IPS-20b (cell line): ENCODE measurements around the gene PFKFB2.

Source experiments
- H3K27ac ChIP-seq: one replicate; pipeline ENCODE4 v1.5.1; 2013; ENCODE audit warnings: low read length
- H3K27me3 ChIP-seq: 2 replicates; pipeline ENCODE4 v1.6.1; 2013; ENCODE audit warnings: mild to moderate bottlenecking, low read length, inconsistent platforms; ENCODE audit not compliant: insufficient read depth
- H3K36me3 ChIP-seq: 2 replicates; pipeline ENCODE4 v1.6.1; 2013; ENCODE audit warnings: low read depth, mild to moderate bottlenecking, inconsistent platforms, low read length, moderate library complexity; ENCODE audit not compliant: insufficient read depth
- H3K4me1 ChIP-seq: 2 replicates; pipeline ENCODE4 v1.6.1; 2013; ENCODE audit warnings: mild to moderate bottlenecking, control low read depth, inconsistent platforms, low read length, moderate library complexity; ENCODE audit not compliant: insufficient read depth
- H3K4me3 ChIP-seq: 2 replicates; pipeline ENCODE4 v1.5.1; 2013; ENCODE audit warnings: mild to moderate bottlenecking, low read length, inconsistent platforms
- H3K9ac ChIP-seq: 2 replicates; pipeline ENCODE4 v1.6.1; 2013; ENCODE audit warnings: low read depth, mild to moderate bottlenecking, inconsistent platforms, low read length, moderate library complexity
- H3K9me3 ChIP-seq: 2 replicates; pipeline ENCODE4 v1.6.1; 2013; ENCODE audit warnings: mild to moderate bottlenecking, low read depth, low read length, inconsistent platforms; ENCODE audit not compliant: insufficient read depth

PFKFB2 gene

GRCh38 chr1:207015791-207016190, 37.3 kb upstream of the PFKFB2 start:
- H3K4me1 ChIP-seq = no peaks in the 10 kb centered on the region
- no peaks in the 10 kb centered on the region for H3K9me3 ChIP-seq
- no peak overlapping the region for H3K9ac ChIP-seq
- H3K4me3 ChIP-seq = no peak overlapping the region
- H3K27ac ChIP-seq = no peak overlapping the region
- H3K36me3 ChIP-seq = no peaks in the 10 kb centered on the region
- no peaks in the 10 kb centered on the region for H3K27me3 ChIP-seq

GRCh38 chr1:207017615-207018559, 35.2 kb upstream of the PFKFB2 start:
- Histone ChIP-seq H3K9ac (no peak overlapping the region), H3K9me3 (no peaks in the 10 kb centered on the region), H3K36me3 (no peaks in the 10 kb centered on the region), H3K27me3 (no peaks in the 10 kb centered on the region), H3K4me3 (no peak overlapping the region), H3K27ac (no peak overlapping the region), H3K4me1 (no peaks in the 10 kb centered on the region)

- Histone ChIP-seq H3K4me3 (no peak overlapping the region), H3K4me1 (no peaks in the 10 kb centered on the region), H3K27me3 (no peaks in the 10 kb centered on the region), H3K36me3 (no peaks in the 10 kb centered on the region), H3K9me3 (no peaks in the 10 kb centered on the region), H3K9ac (no peak overlapping the region), H3K27ac (no peak overlapping the region)
These were observed 34.4 kb upstream of the PFKFB2 start for GRCh38 chr1:207018707-207019106.

DNA sequence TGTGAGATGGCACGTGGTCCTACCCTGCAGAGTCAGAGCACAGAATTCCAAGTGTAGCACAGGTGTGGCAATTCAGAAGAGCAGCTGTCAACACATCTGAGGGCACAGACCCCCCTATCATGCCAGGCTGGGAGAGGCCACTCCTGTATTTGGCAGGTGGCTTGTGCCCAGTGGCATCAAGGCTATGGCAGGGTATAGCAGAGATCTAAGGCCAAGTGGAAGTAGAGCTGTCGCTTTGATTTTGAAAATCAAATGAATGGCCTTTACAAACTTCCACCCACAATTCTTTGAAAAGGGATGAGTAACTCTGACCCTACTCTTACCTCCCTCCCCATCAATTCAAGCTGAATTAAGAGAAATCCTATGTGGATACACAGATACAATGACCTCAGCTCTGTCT, 33.9 kb upstream of the PFKFB2 start:
- no peaks in the 10 kb centered on the region for H3K4me1 ChIP-seq
- H3K9me3 ChIP-seq = no peaks in the 10 kb centered on the region
- H3K9ac ChIP-seq = no peak overlapping the region
- no peaks in the 10 kb centered on the region for H3K36me3 ChIP-seq
- H3K27ac ChIP-seq = no peak overlapping the region
- H3K4me3 ChIP-seq = no peak overlapping the region
- no peaks in the 10 kb centered on the region for H3K27me3 ChIP-seq

GRCh38 chr1:207019661-207020060, 33.4 kb upstream of the PFKFB2 start:
- no peaks in the 10 kb centered on the region for H3K27me3 ChIP-seq
- H3K9me3 ChIP-seq = no peaks in the 10 kb centered on the region
- H3K36me3 ChIP-seq = no peaks in the 10 kb centered on the region
- no peak overlapping the region for H3K9ac ChIP-seq
- H3K4me3 ChIP-seq = no peak overlapping the region
- H3K27ac ChIP-seq = no peak overlapping the region
- H3K4me1 ChIP-seq = no peaks in the 10 kb centered on the region

GRCh38 chr1:207020065-207020708, 32.9 kb upstream of the PFKFB2 start:
- H3K4me3 ChIP-seq = no peak overlapping the region
- no peaks in the 10 kb centered on the region for H3K9me3 ChIP-seq
- H3K36me3 ChIP-seq = no peaks in the 10 kb centered on the region
- H3K27me3 ChIP-seq = no peaks in the 10 kb centered on the region
- H3K27ac ChIP-seq = no peak overlapping the region
- peaks cover 2% of the 10 kb centered on the region for H3K4me1 ChIP-seq
- no peak overlapping the region for H3K9ac ChIP-seq

- Histone ChIP-seq H3K9ac (no peak overlapping the region), H3K4me1 (peaks cover 7% of the 10 kb centered on the region), H3K27me3 (no peaks in the 10 kb centered on the region), H3K4me3 (no peak overlapping the region), H3K9me3 (no peaks in the 10 kb centered on the region), H3K27ac (no peak overlapping the region), H3K36me3 (no peaks in the 10 kb centered on the region)
These were observed 32.4 kb upstream of the PFKFB2 start for GRCh38 chr1:207020709-207021107.

DNA sequence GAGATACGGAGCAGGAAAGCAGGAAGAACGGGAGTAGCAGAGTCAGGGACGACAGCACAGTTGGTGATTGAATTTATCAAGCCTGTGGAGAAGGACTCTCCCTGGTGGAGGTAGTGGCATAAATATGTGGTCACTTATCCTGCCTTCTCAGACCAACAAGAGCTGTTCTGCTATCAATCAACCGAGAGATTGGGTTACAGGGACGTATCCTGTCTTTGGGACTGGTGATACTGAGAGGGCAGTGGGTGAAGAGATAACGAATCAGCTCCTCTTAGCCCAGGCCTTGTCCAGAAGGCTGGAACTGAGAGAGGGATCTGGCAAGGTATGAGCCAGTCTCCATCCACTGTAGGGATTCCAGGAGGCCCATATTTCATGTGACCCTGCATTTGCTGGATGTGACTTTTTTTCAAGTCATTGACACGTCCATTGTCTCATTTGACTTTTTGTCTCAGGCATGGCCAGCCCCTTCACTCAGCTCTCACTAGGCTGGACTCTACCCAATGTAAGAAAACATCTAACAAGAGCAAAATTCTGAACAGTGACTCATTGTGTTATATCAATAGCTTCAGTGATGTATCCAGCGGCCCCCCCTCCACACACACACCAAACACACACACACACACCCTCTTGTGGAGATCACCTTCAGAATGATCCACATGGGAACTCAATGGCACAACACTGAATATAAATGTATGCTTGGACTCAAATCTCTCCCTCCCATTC, 31.8 kb upstream of the PFKFB2 start:
- peaks cover 9% of the 10 kb centered on the region for H3K4me1 ChIP-seq
- no peaks in the 10 kb centered on the region for H3K36me3 ChIP-seq
- H3K27me3 ChIP-seq = no peaks in the 10 kb centered on the region
- H3K9me3 ChIP-seq = no peaks in the 10 kb centered on the region
- H3K27ac ChIP-seq = no peak overlapping the region
- no peak overlapping the region for H3K4me3 ChIP-seq
- no peak overlapping the region for H3K9ac ChIP-seq

GRCh38 chr1:207021876-207022596, 31.0 kb upstream of the PFKFB2 start:
- no peaks in the 10 kb centered on the region for H3K36me3 ChIP-seq
- H3K9ac ChIP-seq = no peak overlapping the region
- H3K4me3 ChIP-seq = no peak overlapping the region
- H3K27me3 ChIP-seq = no peaks in the 10 kb centered on the region
- peaks cover 9% of the 10 kb centered on the region for H3K4me1 ChIP-seq
- H3K27ac ChIP-seq = no peak overlapping the region
- H3K9me3 ChIP-seq = no peaks in the 10 kb centered on the region

- H3K36me3 ChIP-seq = no peaks in the 10 kb centered on the region
- no peaks in the 10 kb centered on the region for H3K9me3 ChIP-seq
- H3K4me3 ChIP-seq = no peak overlapping the region
- peaks cover 9% of the 10 kb centered on the region for H3K4me1 ChIP-seq
- H3K27me3 ChIP-seq = no peaks in the 10 kb centered on the region
- H3K27ac ChIP-seq = no peak overlapping the region
- H3K9ac ChIP-seq = no peak overlapping the region
These were observed 29.9 kb upstream of the PFKFB2 start for GRCh38 chr1:207022996-207023679.
